Left lung (tissue), 10 donors: ENCODE data around the gene OR6J1. TPM values are rescaled to one million over a fixed set of nuclear protein-coding genes. Genes with fewer than 3 reads are reported as not detected.

ENCODE experiments used
- ATAC-seq: fragments of 200-7000 bp; cut with Tn5 transposase; one replicate; pipeline ENCODE4 v1.9.1; 2020; ENCODE audit warnings: moderate library complexity
- DNase-seq, 4 donors: peaks; one replicate each; pipeline ENCODE4 v3.0.0-alpha.2; 2013 to 2020
- H3K27ac ChIP-seq, 2 donors: fragments of 200-600 bp; sonication (generic) in 1 of 2; one replicate each; pipeline versions ENCODE4 v1.5.0 to v1.8.0; 2020 to 2021
- H3K27me3 ChIP-seq, 2 donors: fragments of 200-600 bp; sonication (generic) in 1 of 2; one replicate each; pipeline versions ENCODE4 v1.5.0 to v1.8.0; 2020 to 2021
- H3K36me3 ChIP-seq, 2 donors: fragments of 200-600 bp; sonication (generic) in 1 of 2; one replicate each; pipeline versions ENCODE4 v1.5.0 to v1.8.0; 2020 to 2021
- H3K4me1 ChIP-seq, 2 donors: fragments of 200-600 bp; one replicate each; pipeline ENCODE4 v1.8.0; 2021
- H3K4me3 ChIP-seq, 2 donors: fragments of 200-600 bp; sonication (generic) in 1 of 2; one replicate each; pipeline versions ENCODE4 v1.5.0 to v1.8.0; 2020 to 2021; ENCODE audit warnings: mild to moderate bottlenecking in 1 of 2
- H3K9me3 ChIP-seq, 2 donors: fragments of 200-600 bp; sonication (generic) in 1 of 2; one replicate each; pipeline versions ENCODE4 v1.5.0 to v1.8.0; 2020 to 2021
- intact Hi-C, 2 donors: fragments of 100-400 bp; cut with DNase I; formaldehyde crosslinking; loops; one replicate each; pipeline versions ENCODE4 v1.11.2 to v1.14.2; 2022
- polyA plus RNA-seq, 6 donors: library from polyadenylated mRNA; unstranded; fragments of 120-200 nt; gene quantifications; one replicate each; pipeline ENCODE4 v1.2.1, GENCODE V29; 2013; ENCODE audit not compliant: insufficient read length in 6 of 6
- total RNA-seq, 2 donors: library from RNA; stranded (reverse); fragmentation: NEBNext Ultra II Directional; extraction: Animal tissue kit (Norgen Biotek cat#: 25700); gene quantifications; one replicate each; pipeline ENCODE4 v1.2.1, GENCODE V29; 2021
- TF ChIP-seq, protein P1 (sequence below), 2 donors: fragments of 200-600 bp; sonication (generic) in 1 of 2; IDR thresholded peaks; one replicate each; pipeline versions ENCODE4 v1.5.0 to v1.8.0; 2021; ENCODE audit warnings: antibody characterized with exemption in 2 of 2
- donor health status: DM: no; HTN: yes; CAD: no.
- donor health status: DM: no; HTN: no; CAD: no.

The OR6J1 gene
- total and polyA plus RNA-seq, 8 donors, result 0.23 to 0.45 (median 0.34) TPM; not detected in 2

DNA sequence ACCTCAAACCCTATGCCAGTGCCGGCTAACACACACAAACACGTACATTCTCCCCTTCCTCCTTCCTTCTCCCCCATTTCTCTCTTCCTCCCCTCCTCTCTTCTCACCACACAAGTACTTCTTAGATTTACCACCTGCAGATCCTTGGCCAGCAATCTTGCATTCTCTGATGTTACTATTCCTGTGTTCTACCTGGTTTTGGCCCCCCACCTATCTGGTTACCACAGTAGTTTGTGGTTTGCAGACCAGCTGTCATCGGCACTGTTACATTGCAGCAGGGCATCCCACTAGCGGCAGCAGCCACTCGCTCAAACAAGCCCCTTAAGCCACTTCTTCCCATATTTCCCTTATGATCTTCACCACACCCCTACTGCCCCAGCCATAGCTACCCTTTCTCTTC lies 42.2 kb downstream of the OR6J1 start:
- TF ChIP-seq, protein P1, sequence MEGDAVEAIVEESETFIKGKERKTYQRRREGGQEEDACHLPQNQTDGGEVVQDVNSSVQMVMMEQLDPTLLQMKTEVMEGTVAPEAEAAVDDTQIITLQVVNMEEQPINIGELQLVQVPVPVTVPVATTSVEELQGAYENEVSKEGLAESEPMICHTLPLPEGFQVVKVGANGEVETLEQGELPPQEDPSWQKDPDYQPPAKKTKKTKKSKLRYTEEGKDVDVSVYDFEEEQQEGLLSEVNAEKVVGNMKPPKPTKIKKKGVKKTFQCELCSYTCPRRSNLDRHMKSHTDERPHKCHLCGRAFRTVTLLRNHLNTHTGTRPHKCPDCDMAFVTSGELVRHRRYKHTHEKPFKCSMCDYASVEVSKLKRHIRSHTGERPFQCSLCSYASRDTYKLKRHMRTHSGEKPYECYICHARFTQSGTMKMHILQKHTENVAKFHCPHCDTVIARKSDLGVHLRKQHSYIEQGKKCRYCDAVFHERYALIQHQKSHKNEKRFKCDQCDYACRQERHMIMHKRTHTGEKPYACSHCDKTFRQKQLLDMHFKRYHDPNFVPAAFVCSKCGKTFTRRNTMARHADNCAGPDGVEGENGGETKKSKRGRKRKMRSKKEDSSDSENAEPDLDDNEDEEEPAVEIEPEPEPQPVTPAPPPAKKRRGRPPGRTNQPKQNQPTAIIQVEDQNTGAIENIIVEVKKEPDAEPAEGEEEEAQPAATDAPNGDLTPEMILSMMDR (IDR thresholded peaks at IDR 0.05), result no peak
- Histone ChIP-seq H3K36me3 (peaks cover 0 to 54% of the 10 kb centered on the region in 2 donors), H3K27ac (no peak overlapping the region), H3K4me1 (peaks cover 0 to 27% of the 10 kb centered on the region in 2 donors), H3K9me3 (no peaks in the 10 kb centered on the region), H3K4me3 (no peak overlapping the region), H3K27me3 (no peaks in the 10 kb centered on the region)
- ATAC-seq, result no peak
- DNase-seq, result no peak
- intact Hi-C loops, result no loop called here

DNA sequence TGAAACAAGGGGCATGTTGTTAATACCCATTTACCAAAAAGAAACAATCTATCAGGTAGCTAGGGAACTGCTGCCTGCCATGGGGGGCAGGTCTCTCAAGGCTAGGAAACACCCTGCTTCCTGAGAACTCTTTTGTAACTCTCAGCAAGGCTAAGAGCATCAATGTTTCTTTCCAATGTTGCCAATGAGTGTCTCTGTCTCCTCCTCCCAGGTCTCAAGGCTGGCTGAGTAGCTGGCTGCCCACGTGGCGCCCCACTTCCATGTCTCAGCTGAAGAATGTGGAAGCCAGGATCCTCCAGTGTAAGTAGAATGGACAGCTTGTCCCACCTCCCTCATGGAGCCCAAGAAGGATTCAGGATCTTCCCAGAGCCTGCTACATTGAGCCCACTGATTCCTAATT lies 42.7 kb downstream of the OR6J1 start:
- peaks cover 0 to 27% of the 10 kb centered on the region in 2 donors for H3K4me1 ChIP-seq
- H3K27ac ChIP-seq, result no peak overlapping the region
- no peaks in the 10 kb centered on the region for H3K9me3 ChIP-seq
- ATAC-seq (no peak), DNase-seq (no peak)
- H3K36me3 ChIP-seq, result peaks cover 0 to 49% of the 10 kb centered on the region in 2 donors
- intact Hi-C loops, result no loop called here
- TF ChIP-seq, protein P1 (IDR thresholded peaks at IDR 0.05), result no peak
- H3K27me3 ChIP-seq, result no peaks in the 10 kb centered on the region
- no peak overlapping the region for H3K4me3 ChIP-seq

DNA sequence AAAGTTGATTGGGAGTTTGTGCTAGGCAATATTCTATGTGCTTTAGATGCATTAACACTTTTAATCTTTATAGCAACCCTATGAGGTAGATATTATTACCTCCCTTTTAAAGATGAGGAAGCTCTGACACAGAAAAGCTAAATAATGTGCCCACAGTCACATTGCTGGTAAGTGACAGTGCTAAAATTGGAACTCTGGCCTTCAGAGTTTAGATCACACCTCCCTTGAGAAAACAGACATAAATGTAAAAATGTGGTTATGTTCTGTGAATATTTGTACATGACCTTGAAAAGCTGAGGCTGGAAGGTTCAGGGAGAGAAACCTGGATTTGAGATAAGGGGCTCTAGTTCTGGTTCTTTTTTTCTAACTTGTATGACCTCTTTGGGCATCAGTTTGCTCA lies 44.1 kb downstream of the OR6J1 start:
- H3K4me3 ChIP-seq, result no peak overlapping the region
- H3K4me1 ChIP-seq, result peaks cover 0 to 27% of the 10 kb centered on the region in 2 donors
- DNase-seq, result no peak
- peaks cover 0 to 34% of the 10 kb centered on the region in 2 donors for H3K36me3 ChIP-seq
- no peak overlapping the region for H3K27ac ChIP-seq
- no peaks in the 10 kb centered on the region for H3K9me3 ChIP-seq
- no peaks in the 10 kb centered on the region for H3K27me3 ChIP-seq
- TF ChIP-seq, protein P1 (IDR thresholded peaks at IDR 0.05), result no peak
- ATAC-seq, result no peak
- intact Hi-C loops, result no loop called here

DNA sequence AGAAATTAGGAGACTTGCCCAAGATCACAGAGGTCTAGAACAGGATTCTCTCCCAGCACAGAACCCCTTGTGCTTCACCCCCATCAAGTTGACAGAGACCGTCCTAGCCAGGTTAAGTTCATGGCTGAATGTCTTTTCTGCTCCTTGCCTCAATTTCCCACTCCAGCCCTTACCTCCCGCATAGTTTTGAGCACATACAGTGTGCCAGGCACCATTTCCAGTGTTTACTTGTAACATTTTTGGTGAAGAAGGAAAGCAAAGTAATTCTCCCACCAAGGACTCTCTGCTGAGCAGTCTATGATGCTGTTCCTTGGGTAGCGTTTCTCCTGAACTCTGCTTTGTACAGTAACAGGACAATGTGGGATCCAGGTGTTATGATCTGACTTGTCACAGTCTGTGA lies 44.8 kb downstream of the OR6J1 start:
- Histone ChIP-seq H3K36me3 (peaks cover 0 to 28% of the 10 kb centered on the region in 2 donors), H3K4me1 (peaks cover 0 to 27% of the 10 kb centered on the region in 2 donors), H3K4me3 (peak overlapping the region; percentile 69 to 90), H3K27ac (peak overlapping the region; percentile 84 to 94), H3K27me3 (no peaks in the 10 kb centered on the region), H3K9me3 (no peaks in the 10 kb centered on the region)
- no peak for DNase-seq
- TF ChIP-seq, protein P1 (IDR thresholded peaks at IDR 0.05), result no peak
- ATAC-seq, result no peak
- intact Hi-C loops, result no loop called here

DNA sequence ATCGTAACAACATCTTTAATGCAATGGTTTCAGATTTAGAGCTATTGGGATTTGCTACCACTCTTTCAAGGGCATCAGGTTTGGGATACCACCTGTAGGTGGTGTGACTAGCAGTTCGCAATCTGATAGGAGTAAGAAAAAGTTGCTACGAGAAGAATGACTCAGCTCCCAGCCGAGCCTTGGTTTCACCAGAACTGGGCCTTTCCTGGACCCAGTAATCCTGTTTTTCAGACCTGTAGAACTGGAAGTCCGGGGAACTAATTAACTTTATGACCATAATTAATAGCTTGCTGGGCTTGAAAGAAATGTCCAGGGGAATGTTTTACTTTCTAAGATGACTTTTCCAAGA lies 45.3 kb downstream of the OR6J1 start:
- intact Hi-C loops, result no loop called here
- H3K27me3 ChIP-seq, result no peaks in the 10 kb centered on the region
- H3K4me1 ChIP-seq, result peaks cover 0 to 27% of the 10 kb centered on the region in 2 donors
- peak overlapping the region; percentile 69 to 90 for H3K4me3 ChIP-seq
- TF ChIP-seq, protein P1 (IDR thresholded peaks at IDR 0.05), result peak in 1 of 2 donors; percentile 16
- no peaks in the 10 kb centered on the region for H3K9me3 ChIP-seq
- peak overlapping the region; percentile 84 to 94 for H3K27ac ChIP-seq
- DNase-seq (peak in 2 of 4 donors; percentile 44 to 56), ATAC-seq (peak; percentile 88)
- H3K36me3 ChIP-seq, result peaks cover 0 to 23% of the 10 kb centered on the region in 2 donors
